HG03064 (cell line): ENCODE data around the gene SH3PXD2A.

ENCODE experiments used
- ATAC-seq: cut with Tn5 transposase; IDR thresholded peaks from one replicate; pipeline ENCODE4 v1.9.1; 2021; ENCODE audit warnings: low read depth; ENCODE audit not compliant: unreplicated experiment

SH3PXD2A gene

DNA sequence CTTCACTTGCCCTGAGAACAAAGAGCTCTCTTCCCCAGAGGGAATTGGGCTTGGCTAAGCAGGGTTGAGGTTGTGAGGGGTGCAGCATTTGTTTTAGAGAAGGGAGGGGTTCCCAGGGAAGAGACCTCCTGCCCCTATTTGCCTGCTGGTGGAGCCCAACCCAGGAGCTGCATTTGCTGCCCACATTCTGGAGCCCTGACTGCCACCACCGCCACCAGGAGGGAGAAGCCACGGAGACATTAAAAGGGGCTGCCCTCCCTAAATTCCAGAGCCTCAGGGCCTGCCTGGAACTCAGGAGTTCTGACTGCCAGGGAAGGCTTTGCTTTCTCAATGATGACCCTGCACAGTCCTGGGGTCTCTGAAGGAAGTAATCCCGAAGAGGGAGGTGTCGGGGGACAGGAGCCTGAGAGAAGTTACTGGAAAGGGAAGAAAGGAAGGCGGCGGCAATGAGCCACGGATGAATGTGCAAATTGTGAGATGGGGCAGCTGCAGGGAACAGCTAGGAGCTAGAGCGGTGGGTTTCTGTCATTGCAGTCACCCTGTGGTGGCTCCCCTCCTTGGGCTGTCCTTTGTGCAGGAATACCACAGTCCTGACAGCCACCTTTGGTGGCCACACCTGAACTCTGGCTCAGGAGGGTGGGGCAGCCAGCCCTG, 310.6 kb downstream of the SH3PXD2A start:
- ATAC-seq: no peak
